Measurements from ENCODE around the gene EGFL6.

Gene EGFL6, protein sequence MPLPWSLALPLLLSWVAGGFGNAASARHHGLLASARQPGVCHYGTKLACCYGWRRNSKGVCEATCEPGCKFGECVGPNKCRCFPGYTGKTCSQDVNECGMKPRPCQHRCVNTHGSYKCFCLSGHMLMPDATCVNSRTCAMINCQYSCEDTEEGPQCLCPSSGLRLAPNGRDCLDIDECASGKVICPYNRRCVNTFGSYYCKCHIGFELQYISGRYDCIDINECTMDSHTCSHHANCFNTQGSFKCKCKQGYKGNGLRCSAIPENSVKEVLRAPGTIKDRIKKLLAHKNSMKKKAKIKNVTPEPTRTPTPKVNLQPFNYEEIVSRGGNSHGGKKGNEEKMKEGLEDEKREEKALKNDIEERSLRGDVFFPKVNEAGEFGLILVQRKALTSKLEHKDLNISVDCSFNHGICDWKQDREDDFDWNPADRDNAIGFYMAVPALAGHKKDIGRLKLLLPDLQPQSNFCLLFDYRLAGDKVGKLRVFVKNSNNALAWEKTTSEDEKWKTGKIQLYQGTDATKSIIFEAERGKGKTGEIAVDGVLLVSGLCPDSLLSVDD

DNA sequence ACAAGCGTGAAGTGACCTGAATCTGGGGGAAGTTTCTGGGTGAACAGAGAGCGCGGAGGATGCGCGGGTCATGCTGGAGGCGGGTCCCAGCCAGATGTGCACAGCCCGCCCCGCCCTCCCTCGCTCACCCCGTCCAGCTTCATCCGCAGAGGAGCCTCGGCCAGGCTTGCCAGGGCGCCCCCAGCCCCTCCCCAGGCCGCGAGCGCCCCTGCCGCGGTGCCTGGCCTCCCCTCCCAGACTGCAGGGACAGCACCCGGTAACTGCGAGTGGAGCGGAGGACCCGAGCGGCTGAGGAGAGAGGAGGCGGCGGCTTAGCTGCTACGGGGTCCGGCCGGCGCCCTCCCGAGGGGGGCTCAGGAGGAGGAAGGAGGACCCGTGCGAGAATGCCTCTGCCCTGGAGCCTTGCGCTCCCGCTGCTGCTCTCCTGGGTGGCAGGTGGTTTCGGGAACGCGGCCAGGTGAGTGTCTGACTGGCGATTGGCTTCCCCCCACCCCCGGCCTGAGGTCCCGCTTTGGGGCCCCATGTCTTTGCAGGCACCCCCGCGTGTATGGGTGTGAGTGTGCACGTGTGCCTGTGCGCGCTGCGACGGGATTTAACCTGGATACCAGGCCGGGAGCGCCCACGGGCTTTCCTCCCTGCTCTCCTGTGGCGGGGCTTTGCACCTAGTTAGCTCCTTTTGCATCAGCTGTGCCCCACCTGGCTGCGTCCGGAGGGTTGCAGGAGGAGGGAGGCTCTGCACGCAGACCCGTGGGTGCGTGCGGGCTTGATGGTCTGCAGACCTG, at the start of gene EGFL6:
Gene EGFL6, plus strand, starts transcription at position 123 of the 782 bp plus-strand sequence. Its CDS starts 261 bp downstream, at position 384.
- no peak for DNase-seq

DNA sequence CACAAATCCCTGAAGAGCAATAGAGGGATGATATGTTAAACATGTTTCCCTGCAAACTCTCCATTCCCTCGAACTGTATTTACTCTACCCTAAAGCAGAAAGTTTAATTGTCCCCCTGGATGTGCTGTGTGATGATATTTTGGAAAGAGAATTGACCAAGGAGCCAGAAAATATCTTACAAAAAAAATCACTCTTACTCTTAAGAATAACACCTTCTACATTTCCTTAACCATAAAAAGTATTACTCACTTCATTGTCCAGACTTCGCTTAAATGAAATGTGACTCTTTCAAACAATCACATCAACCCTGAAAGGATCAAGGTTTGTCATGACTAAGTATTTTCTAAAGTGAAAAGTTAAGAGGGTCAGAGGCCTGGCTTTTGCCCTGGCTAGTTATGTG, 49.0 kb upstream of the EGFL6 start:
- DNase-seq: no peak

DNA sequence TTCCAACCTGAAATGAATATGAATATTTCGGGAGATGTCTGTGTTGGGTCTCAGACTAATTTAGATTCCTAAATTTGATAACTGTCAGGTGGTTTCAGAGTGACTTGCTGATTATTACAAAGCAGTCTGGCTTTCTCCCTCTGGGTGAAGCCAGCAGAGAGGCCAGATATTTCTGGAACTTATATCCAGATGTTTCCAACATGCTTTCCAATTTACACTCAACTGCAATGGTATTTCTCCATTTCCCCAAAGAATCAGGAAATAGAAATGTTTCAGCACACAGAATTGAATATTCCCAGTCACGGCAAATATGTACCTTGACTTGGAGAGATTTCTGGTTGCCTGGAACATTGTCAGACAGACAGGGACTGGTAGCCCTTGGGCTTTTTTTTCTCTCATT, 48.5 kb upstream of the EGFL6 start:
- no peak for DNase-seq

DNA sequence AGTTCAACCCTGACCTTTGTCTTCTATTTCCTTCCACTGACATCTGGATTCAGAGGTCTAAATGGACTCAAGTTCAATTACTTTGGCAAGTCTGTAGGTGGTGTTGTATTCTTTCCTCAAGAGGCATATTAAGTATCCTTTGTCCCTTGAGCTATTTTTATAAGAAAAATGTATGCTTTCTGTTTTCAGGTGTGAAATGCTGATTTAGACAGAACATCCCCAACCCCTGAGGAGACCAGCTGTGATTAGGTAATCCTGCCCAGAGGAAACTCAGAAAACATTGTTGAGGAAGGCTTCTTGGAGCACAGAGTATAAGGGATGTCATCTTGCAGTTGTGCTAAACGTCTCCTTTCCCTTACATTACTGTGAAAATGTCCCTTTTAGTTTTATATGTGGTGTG, 46.6 kb upstream of the EGFL6 start:
- DNase-seq: no peak

DNA sequence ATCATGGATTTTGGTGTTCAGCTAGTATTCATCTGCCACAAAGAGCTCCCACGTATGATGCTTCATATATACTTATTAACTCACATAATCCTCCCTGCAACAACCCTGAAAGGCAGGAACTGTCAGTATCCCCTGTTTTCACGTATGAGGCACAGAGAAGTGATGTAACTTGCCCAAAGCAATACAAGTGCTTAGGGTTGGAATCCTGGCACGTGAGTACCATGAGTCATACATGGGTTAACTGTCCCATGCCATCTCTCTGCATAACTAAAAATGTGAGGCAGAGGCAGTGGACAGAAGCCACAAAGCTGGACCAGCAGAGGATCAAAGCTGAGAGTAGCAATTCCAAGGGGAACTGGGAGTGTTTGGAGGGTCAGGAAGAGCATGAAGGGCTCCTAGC, 35.7 kb upstream of the EGFL6 start:
- no peak for DNase-seq

DNA sequence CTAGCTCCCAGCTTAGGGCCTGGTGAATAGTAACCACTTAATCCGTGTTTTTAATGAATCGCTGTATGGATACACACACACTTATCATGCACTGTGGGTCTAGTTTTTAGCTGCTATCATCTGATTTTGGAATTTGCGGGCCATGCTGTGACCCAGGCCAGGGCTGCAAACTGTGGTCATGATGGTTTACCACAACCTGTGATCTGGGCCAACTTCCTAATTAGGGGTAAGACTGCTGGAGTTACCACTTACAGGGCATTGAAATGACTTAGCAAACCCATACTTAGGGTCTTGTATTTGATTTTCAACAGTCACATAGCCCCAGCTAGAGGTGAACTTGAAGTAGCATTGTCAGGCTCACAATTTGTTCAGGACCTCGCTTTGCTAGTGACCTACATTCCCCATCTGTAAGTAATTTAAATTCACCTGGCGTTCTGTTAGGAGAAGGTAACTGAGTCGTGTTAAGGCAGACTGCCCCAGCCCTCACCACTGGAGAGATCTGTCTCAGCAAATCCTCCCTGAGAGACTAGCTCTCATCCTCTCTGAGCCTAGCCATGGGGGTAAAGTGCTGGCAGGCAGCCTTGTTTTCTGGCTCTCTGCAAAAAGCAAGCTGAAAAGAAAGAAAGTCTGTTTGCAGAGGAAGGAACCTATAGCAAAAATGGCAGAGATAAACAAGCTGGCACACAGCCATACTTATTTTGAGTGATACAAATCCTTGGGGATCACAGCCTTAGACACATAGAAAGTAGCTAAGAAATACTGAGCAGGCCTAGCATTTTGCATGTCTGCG, 33.8 kb upstream of the EGFL6 start:
- DNase-seq: no peak

DNA sequence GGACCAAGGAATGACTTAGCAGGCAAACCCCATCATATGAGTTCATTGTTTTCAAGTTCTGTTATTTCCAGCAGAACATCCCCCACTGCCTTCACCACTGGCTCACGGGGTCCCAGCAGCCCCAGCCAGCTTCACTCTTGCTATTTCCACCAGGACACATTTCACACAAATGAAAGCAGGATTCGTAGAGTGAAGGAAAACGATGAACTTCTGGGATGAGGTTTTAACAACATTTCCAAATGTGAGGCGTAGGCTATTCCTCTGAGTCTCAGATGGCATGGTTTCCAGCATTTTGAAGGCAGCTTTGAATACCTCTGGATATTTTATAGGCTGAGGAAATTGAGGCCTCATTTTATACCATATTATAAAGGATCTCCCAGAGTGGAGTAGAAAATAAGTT, 32.9 kb upstream of the EGFL6 start:
- no peak for DNase-seq

DNA sequence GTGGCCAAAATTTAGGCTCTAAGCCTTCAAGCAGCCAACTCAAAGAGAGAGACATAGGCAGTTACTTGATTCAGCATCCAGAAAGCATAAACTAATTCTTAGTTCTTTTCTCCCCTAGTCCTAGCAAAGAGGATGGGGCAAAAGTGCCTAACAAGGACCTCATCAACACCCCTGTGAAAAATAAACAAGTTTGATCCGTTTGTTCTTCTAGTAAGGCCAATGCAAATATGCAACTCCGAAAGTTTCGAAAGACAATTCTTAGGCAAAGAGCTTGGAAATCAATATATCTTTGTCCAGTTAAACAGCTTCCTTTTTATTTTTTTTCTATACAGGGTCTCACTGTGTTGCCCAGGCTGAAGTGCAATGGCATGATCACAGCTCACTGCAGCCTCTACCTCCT, 31.0 kb upstream of the EGFL6 start:
- no peak for DNase-seq

DNA sequence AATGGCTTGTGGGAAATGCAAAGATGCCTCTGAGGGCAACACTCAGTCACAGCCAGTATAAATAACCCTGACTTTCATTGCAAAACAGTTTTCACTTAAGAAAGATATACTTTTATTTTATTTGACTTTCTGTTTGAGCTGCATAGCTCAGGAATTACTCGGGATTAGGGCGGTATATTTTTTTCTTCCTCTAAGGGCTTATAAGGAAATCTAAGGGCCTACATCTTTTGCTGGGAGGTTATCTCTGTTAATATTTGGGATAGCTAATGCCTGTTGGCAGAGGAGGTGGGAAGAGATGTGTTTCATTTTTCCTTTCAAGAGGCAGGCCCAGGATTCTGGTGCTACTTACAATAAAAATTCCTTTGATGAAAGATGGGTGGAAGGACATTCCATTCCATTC, 28.8 kb upstream of the EGFL6 start:
- DNase-seq: no peak

DNA sequence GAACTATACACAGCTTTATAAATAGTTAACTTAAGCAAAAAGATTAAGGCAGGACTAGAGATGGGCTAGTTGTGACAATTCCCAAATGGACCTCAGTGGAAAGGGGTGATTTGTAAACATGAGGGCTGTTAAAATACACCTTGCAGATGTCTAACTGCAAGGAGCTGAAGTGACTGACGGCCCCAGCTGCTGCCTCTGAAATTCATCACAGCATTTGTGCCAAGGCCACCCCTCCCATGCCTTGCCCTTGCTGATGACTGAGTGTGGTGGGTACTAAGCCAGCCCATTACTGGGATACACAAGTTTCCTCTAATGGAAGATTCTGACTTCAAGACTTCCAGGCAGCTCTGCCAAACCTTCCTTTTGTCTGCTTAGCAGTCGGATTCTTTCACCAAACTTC, 23.7 kb upstream of the EGFL6 start:
- no peak for DNase-seq

DNA sequence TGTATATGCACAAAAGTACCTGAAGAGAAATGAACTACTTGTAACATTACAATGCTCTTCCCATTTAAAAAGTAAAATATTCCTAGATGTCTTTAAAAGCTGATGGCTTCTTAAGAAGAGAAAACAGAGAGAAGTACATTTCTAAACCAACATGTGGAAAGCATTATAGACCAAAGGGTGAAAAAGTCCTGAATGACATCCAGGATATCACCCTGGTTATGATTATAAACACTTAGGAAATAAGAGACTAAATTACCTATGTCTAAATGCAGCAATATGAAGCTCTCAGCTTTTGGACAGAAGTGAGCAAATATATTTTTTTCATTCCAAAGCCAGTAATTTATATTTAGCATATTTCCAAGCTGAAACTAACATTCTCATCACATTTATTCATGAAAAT, 21.7 kb upstream of the EGFL6 start:
- no peak for DNase-seq

DNA sequence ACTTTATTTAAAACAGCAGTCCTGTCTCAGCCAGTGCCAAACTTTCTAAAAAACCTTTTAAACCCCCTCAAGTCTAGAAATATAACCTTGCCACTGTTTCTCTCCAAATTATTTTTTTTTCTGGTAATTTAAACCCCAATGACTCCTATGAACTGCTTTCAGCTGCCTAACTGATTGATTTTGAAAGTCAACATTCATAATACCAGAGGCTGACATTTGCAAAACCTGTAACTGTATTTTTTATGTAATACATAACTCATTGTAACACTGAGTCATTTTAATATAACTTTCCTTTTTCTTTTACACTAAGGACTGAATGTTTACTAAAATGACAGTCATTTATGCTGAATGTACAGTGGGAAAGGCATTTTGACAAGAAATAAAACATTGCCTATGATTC, 19.1 kb upstream of the EGFL6 start:
- DNase-seq: no peak

DNA sequence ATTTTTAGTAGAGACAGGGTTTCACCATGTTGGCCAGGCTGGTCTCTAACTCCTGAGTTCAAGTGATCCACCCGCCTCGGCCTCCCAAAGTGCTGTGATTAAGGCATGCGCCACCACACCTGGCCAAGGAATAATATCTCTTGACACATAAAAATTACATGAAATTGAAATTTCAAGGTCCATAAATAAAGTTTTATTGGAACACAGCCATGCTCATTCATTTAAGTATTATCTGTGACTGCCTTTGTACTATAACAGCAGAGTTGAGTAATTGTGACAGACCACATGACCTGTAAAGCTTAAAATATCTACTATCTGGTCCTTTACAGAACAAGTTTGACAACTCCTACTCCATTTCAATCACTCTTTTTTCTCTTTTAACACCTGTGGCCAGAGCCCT, 17.8 kb upstream of the EGFL6 start:
- DNase-seq: no peak

DNA sequence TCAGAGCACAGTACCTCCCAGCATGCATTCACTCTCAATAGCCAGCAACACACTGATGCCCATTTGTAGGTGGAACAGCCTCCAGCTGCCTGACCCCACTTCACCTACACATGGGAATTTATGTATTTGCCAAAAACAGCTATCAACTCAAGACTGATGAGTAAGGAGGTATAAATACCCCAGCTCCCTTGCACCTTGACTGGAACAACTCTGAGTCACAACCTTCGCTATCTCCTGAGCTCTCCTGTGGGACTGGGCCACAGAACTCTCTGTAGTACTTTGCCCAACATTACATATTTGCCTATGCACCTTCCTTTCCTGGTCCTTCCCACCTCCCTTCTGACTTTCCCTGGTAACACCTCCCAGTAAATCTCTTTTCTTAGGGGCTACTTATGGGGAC, 16.5 kb upstream of the EGFL6 start:
- no peak for DNase-seq

DNA sequence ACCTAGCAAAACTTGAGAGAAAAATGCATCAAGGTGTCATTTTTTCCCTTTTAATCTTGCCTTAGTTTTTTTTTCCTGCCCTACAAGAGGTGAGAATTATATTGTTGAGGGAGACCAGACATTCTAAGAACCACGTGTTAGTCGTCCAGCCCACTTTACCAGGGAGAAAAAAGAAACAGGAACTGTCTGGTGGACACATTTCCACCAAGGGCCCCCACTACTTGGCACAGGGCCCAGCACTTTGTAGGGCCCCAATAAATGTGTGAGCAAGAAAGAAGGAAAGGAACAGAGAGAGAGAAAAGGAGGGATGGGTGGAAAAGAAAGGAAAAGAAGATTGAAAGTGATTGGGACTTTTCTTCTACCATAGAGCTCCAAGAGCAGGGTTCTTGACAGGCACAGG, 3.9 kb upstream of the EGFL6 start:
- DNase-seq: no peak

DNA sequence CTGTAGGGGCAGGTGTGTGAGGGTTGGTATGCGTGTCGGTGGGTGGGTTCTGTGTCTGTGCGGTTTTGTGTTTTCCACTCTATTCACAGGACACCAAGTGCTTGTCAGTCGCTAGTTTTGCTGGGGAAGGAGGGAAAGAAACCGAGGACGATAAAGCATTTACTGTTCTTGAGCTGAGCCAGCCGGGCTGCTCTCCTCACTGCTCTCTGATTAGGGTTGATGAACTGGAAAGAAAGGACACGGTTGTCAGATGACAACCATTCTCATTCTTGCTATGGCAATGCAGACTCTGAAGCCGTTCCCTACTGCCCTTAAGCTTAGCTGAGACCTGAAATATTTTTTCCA, 832 bp downstream of the EGFL6 start:
- DNase-seq: no peak

DNA sequence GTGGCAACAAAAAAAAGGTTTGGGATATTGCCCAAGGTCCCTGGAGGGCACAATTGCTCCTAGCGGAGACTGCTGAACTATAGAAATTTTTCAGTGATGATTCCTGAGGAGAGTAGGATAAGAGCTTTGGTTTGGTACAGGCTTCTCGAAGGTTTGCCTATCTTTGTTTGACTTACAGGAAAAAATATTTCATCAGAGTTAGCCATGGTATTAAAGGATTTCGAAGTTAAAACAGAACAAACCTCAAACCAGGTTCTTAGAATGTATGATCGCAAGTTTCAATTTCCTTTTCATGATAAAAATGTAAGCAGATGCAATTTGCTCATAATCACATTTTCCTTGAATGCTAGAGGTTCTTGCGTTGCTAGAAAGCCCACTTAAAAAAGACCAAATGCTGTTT, 1.7 kb downstream of the EGFL6 start:
- DNase-seq: no peak

DNA sequence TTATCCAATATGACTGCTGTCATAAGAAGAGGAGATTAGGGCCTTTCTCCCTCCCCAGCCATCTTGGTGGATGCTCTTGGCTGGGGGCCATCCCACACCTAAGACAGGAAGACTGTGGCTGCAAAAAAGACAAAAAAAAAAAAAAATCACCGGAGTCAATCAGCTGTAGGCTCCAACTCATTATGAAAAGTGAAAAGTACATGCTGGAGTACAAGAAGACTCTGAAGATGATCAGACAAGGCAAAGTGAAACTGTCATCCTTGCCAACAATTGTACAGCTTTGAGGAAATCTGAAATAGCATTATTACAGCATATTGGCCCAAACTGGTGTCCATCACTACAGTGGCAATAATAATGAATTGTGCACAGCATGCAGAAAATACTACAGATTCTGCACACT, 5.2 kb downstream of the EGFL6 start:
- DNase-seq: no peak

DNA sequence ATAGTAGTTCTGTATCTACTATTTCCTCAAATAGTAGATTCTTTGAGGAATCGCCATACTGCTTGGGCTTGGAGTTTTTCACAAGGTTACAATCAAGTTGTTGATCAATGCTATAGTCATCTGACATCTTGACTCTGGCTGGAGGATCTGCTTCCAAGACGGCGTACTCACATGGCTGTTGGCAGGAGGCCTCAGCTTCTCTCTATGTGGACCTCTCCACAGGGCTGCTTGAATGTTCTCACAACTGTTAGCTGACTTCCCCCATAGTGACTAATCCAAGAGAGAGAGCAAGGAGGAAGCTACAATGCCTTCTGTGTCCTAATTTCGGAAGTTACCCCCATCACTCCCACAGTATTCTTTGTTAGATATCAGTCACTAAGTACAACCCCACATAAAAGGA, 10.3 kb downstream of the EGFL6 start:
- no peak for DNase-seq

DNA sequence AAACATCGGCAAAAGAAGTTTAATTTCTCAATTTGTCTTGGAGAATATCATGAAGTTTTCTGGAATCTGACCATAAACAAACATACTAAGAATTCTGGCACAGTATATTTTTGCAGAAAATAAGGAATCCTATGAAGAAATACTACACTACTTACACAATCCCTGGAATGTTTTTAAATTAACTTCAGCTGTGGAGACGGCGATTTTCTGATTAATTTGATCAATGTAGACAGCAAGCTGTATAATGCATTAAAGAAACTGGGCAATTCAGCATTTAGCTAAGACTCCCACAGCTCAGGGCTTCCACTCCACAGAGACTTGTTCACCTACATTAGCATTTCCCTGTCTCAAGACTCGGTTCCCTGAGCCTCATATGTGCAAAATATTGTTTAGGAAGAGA, 12.2 kb downstream of the EGFL6 start:
- no peak for DNase-seq

DNA sequence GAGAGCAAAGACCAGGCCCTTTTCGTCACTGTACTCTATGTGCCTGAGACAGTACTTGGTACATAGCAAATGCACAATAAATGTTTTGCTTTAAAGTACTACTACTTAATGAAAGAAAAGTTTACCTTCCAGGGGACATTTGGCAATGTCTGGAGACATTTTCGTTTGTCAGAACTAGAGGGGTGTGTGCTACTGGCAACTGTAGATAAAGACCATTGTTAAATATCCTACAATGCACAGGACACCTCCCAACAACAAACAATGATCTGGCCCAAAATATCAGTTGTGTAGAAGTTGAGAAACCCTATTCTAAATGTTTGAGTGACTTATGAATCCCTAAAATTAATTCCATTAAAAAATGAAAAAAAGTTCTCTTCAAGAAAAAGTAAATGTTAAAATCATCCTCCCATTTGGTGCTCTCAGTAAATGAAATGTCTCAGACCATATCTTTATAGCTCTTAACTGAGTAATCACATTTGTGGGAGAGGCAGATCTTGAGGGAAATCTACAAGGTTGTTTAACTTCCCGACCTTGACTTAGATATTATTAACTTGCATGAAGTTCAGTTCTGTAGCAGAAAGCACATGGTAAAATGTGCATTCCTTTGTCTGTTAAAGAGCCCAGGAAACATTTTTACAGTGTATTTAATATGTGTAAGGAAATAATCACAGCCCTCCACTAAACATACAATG, 18.5 kb downstream of the EGFL6 start:
- no peak for DNase-seq

DNA sequence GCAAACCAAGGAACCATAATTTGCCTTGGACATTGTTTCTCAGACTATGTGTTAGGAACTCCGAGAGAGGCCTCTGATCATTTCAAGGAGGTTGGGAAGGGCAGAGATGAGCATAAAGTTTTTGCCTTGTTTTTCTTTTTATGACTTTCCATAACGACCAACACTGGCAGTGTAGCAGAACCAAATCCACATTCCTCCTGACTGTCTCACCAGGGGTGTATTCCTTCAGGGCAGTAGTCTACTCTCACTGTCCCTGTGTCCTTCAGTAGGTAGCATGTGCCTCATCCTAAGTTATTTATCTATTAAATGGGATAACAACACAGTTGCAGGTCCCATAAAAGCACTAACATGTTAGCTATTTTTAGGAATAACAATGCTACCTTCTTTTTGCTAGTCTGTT, 20.8 kb downstream of the EGFL6 start:
- no peak for DNase-seq

DNA sequence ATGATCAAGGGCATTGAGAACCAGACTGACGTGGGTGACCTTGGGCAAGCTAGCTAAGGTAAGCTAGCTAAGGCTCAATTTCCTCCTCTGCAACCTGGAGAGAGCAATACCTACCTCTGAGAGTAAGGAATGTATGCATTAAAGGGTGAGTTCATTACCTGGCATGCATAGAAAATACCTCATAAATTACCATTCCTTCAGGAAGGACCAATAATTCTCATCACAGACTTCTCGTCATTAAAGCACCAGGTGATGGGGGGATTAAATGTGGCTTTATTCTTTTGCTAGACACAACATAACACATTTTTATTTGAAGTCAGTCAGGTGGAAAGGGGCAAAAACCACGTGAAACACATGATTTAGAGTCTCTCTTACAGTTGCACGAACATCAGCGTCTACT, 21.5 kb downstream of the EGFL6 start:
- DNase-seq: no peak
